OCI-LY1 (cell line): ENCODE results near the gene ZNF683.

Experiments used
- CTCF ChIP-seq: fragments of 200-600 bp; sonication (generic), shearing (Covaris generic); IDR thresholded peaks from 2 replicates; pipeline ENCODE4 v1.5.1; 2017; ENCODE audit warnings: mild to moderate bottlenecking, antibody characterized with exemption, low read length, moderate library complexity, mixed read lengths
- EZH2 ChIP-seq: fragments of 200-600 bp; sonication (generic), shearing (Covaris generic); IDR thresholded peaks from 2 replicates; pipeline ENCODE4 v1.8.0; 2017; ENCODE audit warnings: borderline replicate concordance, mixed run types, mild to moderate bottlenecking, antibody characterized with exemption, low read length, moderate library complexity, mixed read lengths

GRCh38 chr1:26395754-26396153 is 23.2 kb upstream of the ZNF683 start:
- no peak for TF ChIP-seq CTCF
- TF ChIP-seq EZH2: no peak
